ENCODE results near the gene CD7.

The CD7 gene

DNA sequence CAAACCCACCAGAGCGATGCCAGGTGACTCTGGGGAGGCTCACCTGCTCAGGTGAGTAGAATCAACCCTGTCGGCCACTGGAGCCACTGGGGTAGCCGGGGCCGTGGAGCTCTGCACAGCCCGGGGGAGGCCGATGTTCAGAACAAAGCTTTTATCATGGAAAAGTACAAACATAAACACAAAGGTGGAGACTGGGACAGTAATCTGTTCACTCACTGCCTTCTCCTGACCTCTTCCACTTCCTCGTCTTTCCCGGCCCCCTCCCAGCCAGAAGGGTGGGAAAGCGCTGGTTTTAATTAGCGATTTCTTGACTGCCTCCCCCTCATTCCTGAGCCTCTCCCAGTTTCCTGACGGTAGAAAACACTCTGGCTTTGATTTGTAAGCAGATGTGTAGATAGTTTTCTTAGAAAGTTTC, 31.9 kb upstream of the CD7 start:
- TF ChIP-seq EGR1 (IDR thresholded peaks at IDR 0.05) (no peak), ZBTB7A (IDR thresholded peaks at IDR 0.05; ENCODE audit: low read depth) (no peak), RAD21 (IDR thresholded peaks at IDR 0.05; ENCODE audit: low read depth) (no peak), CEBPB (IDR thresholded peaks at IDR 0.05) (no peak), TEAD4 (IDR thresholded peaks at IDR 0.05) (no peak), CREB1 (IDR thresholded peaks at IDR 0.05; ENCODE audit: low read depth) (no peak)
- TF ChIP-seq, protein P1, sequence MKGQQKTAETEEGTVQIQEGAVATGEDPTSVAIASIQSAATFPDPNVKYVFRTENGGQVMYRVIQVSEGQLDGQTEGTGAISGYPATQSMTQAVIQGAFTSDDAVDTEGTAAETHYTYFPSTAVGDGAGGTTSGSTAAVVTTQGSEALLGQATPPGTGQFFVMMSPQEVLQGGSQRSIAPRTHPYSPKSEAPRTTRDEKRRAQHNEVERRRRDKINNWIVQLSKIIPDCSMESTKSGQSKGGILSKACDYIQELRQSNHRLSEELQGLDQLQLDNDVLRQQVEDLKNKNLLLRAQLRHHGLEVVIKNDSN (IDR thresholded peaks at IDR 0.05): no peak
- TF ChIP-seq, protein P2, sequence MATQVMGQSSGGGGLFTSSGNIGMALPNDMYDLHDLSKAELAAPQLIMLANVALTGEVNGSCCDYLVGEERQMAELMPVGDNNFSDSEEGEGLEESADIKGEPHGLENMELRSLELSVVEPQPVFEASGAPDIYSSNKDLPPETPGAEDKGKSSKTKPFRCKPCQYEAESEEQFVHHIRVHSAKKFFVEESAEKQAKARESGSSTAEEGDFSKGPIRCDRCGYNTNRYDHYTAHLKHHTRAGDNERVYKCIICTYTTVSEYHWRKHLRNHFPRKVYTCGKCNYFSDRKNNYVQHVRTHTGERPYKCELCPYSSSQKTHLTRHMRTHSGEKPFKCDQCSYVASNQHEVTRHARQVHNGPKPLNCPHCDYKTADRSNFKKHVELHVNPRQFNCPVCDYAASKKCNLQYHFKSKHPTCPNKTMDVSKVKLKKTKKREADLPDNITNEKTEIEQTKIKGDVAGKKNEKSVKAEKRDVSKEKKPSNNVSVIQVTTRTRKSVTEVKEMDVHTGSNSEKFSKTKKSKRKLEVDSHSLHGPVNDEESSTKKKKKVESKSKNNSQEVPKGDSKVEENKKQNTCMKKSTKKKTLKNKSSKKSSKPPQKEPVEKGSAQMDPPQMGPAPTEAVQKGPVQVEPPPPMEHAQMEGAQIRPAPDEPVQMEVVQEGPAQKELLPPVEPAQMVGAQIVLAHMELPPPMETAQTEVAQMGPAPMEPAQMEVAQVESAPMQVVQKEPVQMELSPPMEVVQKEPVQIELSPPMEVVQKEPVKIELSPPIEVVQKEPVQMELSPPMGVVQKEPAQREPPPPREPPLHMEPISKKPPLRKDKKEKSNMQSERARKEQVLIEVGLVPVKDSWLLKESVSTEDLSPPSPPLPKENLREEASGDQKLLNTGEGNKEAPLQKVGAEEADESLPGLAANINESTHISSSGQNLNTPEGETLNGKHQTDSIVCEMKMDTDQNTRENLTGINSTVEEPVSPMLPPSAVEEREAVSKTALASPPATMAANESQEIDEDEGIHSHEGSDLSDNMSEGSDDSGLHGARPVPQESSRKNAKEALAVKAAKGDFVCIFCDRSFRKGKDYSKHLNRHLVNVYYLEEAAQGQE (IDR thresholded peaks at IDR 0.05; ENCODE audit: low read depth): no peak

DNA sequence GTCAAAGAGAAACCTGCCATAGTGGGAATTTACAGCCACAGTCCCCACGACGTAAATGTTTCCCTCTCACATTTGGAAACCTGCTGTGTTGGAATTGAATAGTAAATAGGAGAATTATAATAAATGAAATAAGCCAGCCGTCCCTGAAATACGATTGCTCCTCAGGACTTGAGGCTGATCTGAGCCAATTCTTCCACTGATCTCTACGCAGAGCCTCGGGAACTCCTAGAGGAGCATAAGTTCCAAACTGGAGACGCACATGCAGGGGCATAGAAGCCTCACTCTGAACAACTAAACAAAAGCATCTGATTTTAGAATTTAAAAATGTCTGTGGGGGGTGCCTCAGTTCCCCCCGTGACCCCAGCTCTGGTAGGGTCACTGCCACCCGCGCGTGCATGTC, 31.5 kb upstream of the CD7 start:
- no peak for TF ChIP-seq FOXM1 (IDR thresholded peaks at IDR 0.05; ENCODE audit: borderline replicate concordance, low read depth)
- TF ChIP-seq EP300 (IDR thresholded peaks at IDR 0.05; ENCODE audit: borderline replicate concordance): no peak
- TF ChIP-seq, protein P1 (IDR thresholded peaks at IDR 0.05): no peak
- no peak for TF ChIP-seq EGR1 (IDR thresholded peaks at IDR 0.05)
- no peak for TF ChIP-seq RAD21 (IDR thresholded peaks at IDR 0.05; ENCODE audit: low read depth)

DNA sequence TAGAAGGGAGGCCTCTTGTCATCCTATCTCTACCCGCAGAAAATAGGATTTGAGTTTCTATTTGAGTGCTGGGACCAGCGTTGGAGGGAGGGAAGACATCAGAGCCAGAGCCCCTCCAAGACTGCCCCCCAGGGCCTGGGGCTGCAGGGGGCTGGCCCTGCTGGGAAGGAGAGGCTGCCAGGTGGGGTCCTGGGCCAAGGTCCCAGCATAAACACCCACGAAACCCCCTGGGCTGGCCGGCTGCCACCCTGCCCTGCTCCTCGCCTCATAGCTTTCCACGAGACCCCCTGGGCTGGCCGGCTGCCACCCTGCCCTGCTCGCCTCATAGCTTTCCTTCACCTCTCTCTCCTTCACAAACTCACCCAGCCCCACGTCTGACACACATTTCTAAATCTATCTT, 31.0 kb upstream of the CD7 start:
- TF ChIP-seq TAF1 (IDR thresholded peaks at IDR 0.05; ENCODE audit: low read depth): no peak
- no peak for TF ChIP-seq EP300 (IDR thresholded peaks at IDR 0.05; ENCODE audit: borderline replicate concordance)
- TF ChIP-seq YY1 (IDR thresholded peaks at IDR 0.05; ENCODE audit: low read depth): no peak
- TF ChIP-seq, protein P3, sequence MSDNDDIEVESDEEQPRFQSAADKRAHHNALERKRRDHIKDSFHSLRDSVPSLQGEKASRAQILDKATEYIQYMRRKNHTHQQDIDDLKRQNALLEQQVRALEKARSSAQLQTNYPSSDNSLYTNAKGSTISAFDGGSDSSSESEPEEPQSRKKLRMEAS (IDR thresholded peaks at IDR 0.05): no peak
- TF ChIP-seq CEBPB (IDR thresholded peaks at IDR 0.05): no peak
- no peak for TF ChIP-seq FOXM1 (IDR thresholded peaks at IDR 0.05; ENCODE audit: borderline replicate concordance, low read depth)
- TF ChIP-seq CREB1 (IDR thresholded peaks at IDR 0.05; ENCODE audit: low read depth): no peak
- TF ChIP-seq, protein P1 (IDR thresholded peaks at IDR 0.05): no peak
- TF ChIP-seq RAD21 (IDR thresholded peaks at IDR 0.05; ENCODE audit: low read depth): no peak
- TF ChIP-seq, protein P2 (IDR thresholded peaks at IDR 0.05; ENCODE audit: low read depth): no peak
- no peak for TF ChIP-seq TCF12 (IDR thresholded peaks at IDR 0.05; ENCODE audit: low read depth)
- no peak for TF ChIP-seq TEAD4 (IDR thresholded peaks at IDR 0.05)
- no peak for TF ChIP-seq NFIC (IDR thresholded peaks at IDR 0.05)
- TF ChIP-seq ZBTB7A (IDR thresholded peaks at IDR 0.05; ENCODE audit: low read depth): no peak

DNA sequence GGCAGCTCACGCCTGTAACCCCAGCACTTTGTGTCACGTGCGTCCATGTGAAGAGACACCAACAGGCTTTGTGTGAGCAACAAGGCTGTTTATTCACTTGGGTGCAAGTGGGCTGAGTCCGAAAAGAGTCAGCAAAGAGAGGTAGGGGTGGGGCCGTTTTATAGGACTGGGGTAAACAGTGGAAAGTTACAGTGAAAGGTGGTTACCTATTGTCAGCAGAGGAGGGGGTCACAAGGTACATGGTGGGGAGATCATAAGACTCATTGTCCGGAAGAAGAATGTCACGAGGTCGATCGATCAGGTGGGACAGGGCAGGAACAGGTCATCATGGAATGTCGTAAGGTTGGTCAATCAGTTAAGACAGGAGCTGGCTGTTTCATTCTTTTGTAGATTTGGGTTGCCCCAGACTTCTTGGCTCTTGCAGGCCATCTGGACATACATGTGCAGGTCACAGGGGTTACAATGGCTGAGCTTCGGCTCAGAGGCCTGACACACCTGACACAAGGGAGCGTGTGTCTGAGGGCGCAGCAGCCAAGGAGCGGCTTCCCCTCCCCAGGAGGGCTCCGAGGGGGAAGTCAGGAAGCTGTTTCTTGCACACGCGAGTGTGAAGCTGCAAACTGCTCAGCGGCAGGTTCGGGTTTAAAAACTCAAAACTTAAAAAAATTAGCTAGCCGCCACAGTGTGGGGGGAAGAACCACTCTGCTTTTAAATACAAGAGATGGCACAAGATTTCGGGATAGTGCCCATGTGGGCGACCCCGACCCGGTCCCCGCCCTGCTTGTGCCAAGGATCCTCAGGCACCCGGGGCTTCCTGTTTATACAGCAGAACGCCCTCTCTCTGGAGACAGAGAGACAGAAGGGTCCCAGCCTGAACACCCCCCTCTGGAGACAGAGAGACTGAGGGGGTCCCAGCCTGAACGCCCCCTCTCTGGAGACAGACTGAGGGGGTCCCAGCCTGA, 29.2 kb upstream of the CD7 start:
- TF ChIP-seq FOXM1 (IDR thresholded peaks at IDR 0.05; ENCODE audit: borderline replicate concordance, low read depth) (no peak), CEBPB (IDR thresholded peaks at IDR 0.05) (no peak), EP300 (IDR thresholded peaks at IDR 0.05; ENCODE audit: borderline replicate concordance) (no peak), CREB1 (IDR thresholded peaks at IDR 0.05; ENCODE audit: low read depth) (no peak), RAD21 (IDR thresholded peaks at IDR 0.05; ENCODE audit: low read depth) (no peak), ZBTB7A (IDR thresholded peaks at IDR 0.05; ENCODE audit: low read depth) (no peak), TAF1 (IDR thresholded peaks at IDR 0.05; ENCODE audit: low read depth) (no peak), EGR1 (IDR thresholded peaks at IDR 0.05) (no peak), TEAD4 (IDR thresholded peaks at IDR 0.05) (no peak), TCF12 (IDR thresholded peaks at IDR 0.05; ENCODE audit: low read depth) (no peak), YY1 (IDR thresholded peaks at IDR 0.05; ENCODE audit: low read depth) (no peak), NFIC (IDR thresholded peaks at IDR 0.05) (no peak)
- TF ChIP-seq, protein P3 (IDR thresholded peaks at IDR 0.05): no peak
- TF ChIP-seq, protein P2 (IDR thresholded peaks at IDR 0.05; ENCODE audit: low read depth): no peak
- TF ChIP-seq, protein P1 (IDR thresholded peaks at IDR 0.05): no peak

All from Ishikawa (cell line).